Natural killer cell (primary cell): ENCODE measurements around the gene SH3PXD2B. TPM values are rescaled to one million over a fixed set of nuclear protein-coding genes. Genes with fewer than 3 reads are reported as not detected.

Source experiments
- ATAC-seq, 3 donors: fragments of 150-1000 bp in 2 of 3; fragments of 200-7000 bp in 1 of 3; cut with Tn5 transposase; 1 replicate in 1 of 3; 2 replicates in 2 of 3; pipeline ENCODE4 v1.10.0; 2021; ENCODE audit warnings: mild to moderate bottlenecking in 2 of 3, moderate library complexity in 2 of 3
- DNase-seq, 2 donors: peaks; one replicate each; pipeline versions ENCODE4 v3.0.0 to v3.0.0-alpha.2; 2013 to 2021; ENCODE audit warnings: mixed read lengths in 1 of 2
- H3K27ac ChIP-seq: one replicate; pipeline ENCODE4 v1.5.1; 2013; ENCODE audit warnings: mild to moderate bottlenecking, low read length
- H3K27me3 ChIP-seq: one replicate; pipeline ENCODE4 v1.6.1; 2013; ENCODE audit warnings: low read length; ENCODE audit not compliant: control insufficient read depth, insufficient read depth
- H3K36me3 ChIP-seq: one replicate; pipeline ENCODE4 v1.6.1; 2013; ENCODE audit warnings: low read length; ENCODE audit not compliant: control insufficient read depth, insufficient read depth
- H3K4me1 ChIP-seq: one replicate; pipeline ENCODE4 v1.6.1; 2013; ENCODE audit warnings: low read length; ENCODE audit not compliant: control insufficient read depth, insufficient read depth
- H3K4me3 ChIP-seq: one replicate; pipeline ENCODE4 v1.5.1; 2013; ENCODE audit warnings: low read length
- H3K9me3 ChIP-seq: one replicate; pipeline ENCODE4 v1.6.1; 2013; ENCODE audit warnings: low read length; ENCODE audit not compliant: control insufficient read depth, insufficient read depth
- H3K27ac Mint-ChIP-seq, 2 donors: one replicate each; pipeline ENCODE4 v1.8.0; 2022; ENCODE audit warnings: mild to moderate bottlenecking in 2 of 2, mixed read lengths in 2 of 2, moderate library complexity in 1 of 2
- H3K27me3 Mint-ChIP-seq, 2 donors: one replicate each; pipeline ENCODE4 v1.8.0; 2022; ENCODE audit warnings: low read depth in 2 of 2, mixed read lengths in 2 of 2
- H3K36me3 Mint-ChIP-seq: one replicate; pipeline ENCODE4 v1.8.0; 2022; ENCODE audit warnings: mixed read lengths
- H3K4me1 Mint-ChIP-seq, 2 donors: one replicate each; pipeline ENCODE4 v1.8.0; 2022; ENCODE audit warnings: mixed read lengths in 2 of 2
- H3K4me3 Mint-ChIP-seq: one replicate; pipeline ENCODE4 v1.8.0; 2022; ENCODE audit warnings: mild to moderate bottlenecking, moderate library complexity, mixed read lengths
- H3K9me3 Mint-ChIP-seq, 2 donors: one replicate each; pipeline ENCODE4 v1.8.0; 2022; ENCODE audit warnings: mixed read lengths in 2 of 2
- CTCF ChIP-seq: fragments of 200-600 bp; IDR thresholded peaks from one replicate; pipeline ENCODE4 v1.8.0; 2022; ENCODE audit warnings: antibody characterized with exemption
- WGBS: methylation state at CpG from one replicate; pipeline ENCODE4 v1.1.7; 2013; ENCODE audit warnings: missing lambda C conversion rate; ENCODE audit not compliant: insufficient coverage; 5-methylcytosine and 5-hydroxymethylcytosine counted together
- intact Hi-C: fragments of 100-400 bp; cut with micrococcal nuclease; formaldehyde crosslinking; loops from one replicate; pipeline ENCODE4 v1.14.2; 2022
- total RNA-seq, 4 donors: library from RNA; stranded (reverse); fragments of 120-200 nt in 1 of 4; gene quantifications; one replicate each; pipeline versions ENCODE4 v1.2.3 to v1.2.4, GENCODE V29; 2013 to 2022

Gene SH3PXD2B
- total RNA-seq, 3 donors from 2014 or later (not counting 1 experiment from before 2014, with no cell fraction given): 0.25 to 0.35 TPM; not detected in 1

DNA sequence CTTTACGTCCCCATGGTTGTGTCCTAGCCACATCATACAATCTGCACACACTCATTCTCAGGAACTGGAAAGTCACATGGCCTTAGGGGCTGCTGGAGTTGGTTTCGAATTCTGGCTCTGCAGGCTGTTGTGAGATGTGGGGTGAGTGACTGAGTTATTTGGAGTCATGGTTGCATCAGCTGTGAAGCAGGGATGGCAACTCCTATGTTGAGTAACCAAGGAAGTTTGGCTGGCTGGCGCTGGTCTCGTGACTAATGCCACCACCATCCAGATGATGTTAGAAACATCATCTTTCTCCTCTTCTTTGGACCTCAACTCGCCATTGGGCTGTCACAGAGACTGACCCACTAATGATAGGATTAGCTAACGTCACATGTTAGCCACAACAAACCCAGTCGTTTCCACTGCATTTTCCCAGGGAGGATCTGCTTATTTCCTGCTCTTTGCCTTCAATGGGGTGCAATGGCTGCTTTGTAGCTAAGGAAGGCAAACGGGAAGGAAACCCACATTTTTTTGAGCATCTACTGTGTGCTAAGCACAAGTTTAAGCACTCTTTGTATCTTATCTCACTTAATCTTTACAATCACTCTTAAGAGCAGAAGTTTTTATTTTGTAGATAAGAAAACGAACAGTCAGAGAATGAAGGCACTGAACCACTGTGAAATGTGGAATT lies 92.6 kb downstream of the SH3PXD2B start:
- no peaks in the 10 kb centered on the region for H3K4me1 ChIP-seq
- H3K27me3 ChIP-seq: no peaks in the 10 kb centered on the region
- no peaks in the 10 kb centered on the region for H3K9me3 ChIP-seq
- no peak overlapping the region for H3K4me3 ChIP-seq
- intact Hi-C loops: no loop called here
- 71% methylated on average over 9 of the region's 9 CpGs for WGBS
- H3K9me3 Mint-ChIP-seq: no peaks in the 10 kb centered on the region
- H3K27me3 Mint-ChIP-seq: no peaks in the 10 kb centered on the region
- ATAC-seq (peak in 1 of 3 donors; percentile 33), DNase-seq (peak in 1 of 2 donors; percentile 6)
- H3K36me3 ChIP-seq: no peaks in the 10 kb centered on the region
- H3K4me1 Mint-ChIP-seq: no peaks in the 10 kb centered on the region
- no peak overlapping the region for H3K27ac Mint-ChIP-seq
- no peak overlapping the region for H3K27ac ChIP-seq
- no peak overlapping the region for H3K4me3 Mint-ChIP-seq
- no peaks in the 10 kb centered on the region for H3K36me3 Mint-ChIP-seq
- TF ChIP-seq CTCF: no peak

- Mint-ChIP-seq H3K4me3 (no peak overlapping the region), H3K9me3 (no peaks in the 10 kb centered on the region), H3K4me1 (no peaks in the 10 kb centered on the region), H3K36me3 (no peaks in the 10 kb centered on the region), H3K27me3 (peaks cover 0 to 3% of the 10 kb centered on the region in 2 donors), H3K27ac (no peak overlapping the region)
- H3K4me1 ChIP-seq: no peaks in the 10 kb centered on the region
- H3K9me3 ChIP-seq: no peaks in the 10 kb centered on the region
- intact Hi-C loops: no loop called here
- H3K36me3 ChIP-seq: no peaks in the 10 kb centered on the region
- no peaks in the 10 kb centered on the region for H3K27me3 ChIP-seq
- H3K4me3 ChIP-seq: no peak overlapping the region
- no peak for ATAC-seq
- no peak overlapping the region for H3K27ac ChIP-seq
- no peak for DNase-seq
- TF ChIP-seq CTCF: no peak
- WGBS: 86% methylated on average over 7 of the region's 7 CpGs
Observed at GRCh38 chr5:172358345-172358744, 96.0 kb downstream of the SH3PXD2B start.

DNA sequence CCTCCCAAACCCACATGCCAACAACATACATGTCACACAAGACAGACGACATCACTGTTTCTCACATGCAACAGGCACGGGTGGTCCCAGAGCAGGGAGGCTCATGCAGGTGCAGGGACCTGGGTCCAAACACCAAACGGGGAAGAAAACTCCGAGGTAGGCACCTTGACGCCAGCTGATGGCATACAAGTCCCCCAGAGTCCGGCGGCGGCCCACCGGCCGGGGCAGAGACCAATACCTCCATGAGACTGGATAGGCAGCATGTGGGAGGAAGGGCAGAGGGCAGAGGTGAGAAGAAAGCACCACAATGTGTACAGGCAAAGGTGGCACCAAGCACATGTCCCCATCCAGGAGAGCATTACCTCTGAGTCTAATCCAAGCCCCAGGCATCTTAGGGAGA lies 97.8 kb downstream of the SH3PXD2B start:
- no peak overlapping the region for H3K4me3 Mint-ChIP-seq
- ATAC-seq (no peak), DNase-seq (no peak)
- Histone ChIP-seq H3K4me3 (no peak overlapping the region), H3K27me3 (no peaks in the 10 kb centered on the region), H3K27ac (no peak overlapping the region), H3K9me3 (no peaks in the 10 kb centered on the region), H3K4me1 (no peaks in the 10 kb centered on the region), H3K36me3 (no peaks in the 10 kb centered on the region)
- H3K27ac Mint-ChIP-seq: no peak overlapping the region
- H3K27me3 Mint-ChIP-seq: peaks cover 0 to 3% of the 10 kb centered on the region in 2 donors
- WGBS: 90% methylated on average over 10 of the region's 10 CpGs
- H3K9me3 Mint-ChIP-seq: no peaks in the 10 kb centered on the region
- H3K4me1 Mint-ChIP-seq: no peaks in the 10 kb centered on the region
- no peaks in the 10 kb centered on the region for H3K36me3 Mint-ChIP-seq
- intact Hi-C loops: no loop called here
- TF ChIP-seq CTCF: no peak

DNA sequence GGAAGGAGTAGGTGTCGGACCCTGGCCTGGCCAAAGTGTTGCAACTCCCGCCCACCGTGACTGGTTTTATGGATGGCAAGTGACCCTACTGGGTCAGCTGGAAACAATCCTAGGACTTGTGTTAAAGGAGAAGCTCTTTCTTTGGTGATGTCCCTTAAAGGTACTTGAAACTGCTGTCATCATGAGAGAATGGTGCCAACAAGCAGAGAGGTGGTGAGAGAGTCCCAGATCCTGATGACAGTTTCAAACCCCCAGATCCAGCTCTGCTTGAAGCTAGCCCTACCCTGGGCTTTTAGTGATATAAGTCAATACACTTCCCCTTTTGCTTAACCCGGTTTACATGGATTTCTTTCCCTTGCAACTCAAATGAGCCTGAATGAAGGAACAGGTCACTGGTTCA lies 98.3 kb downstream of the SH3PXD2B start:
- DNase-seq (no peak), ATAC-seq (no peak)
- Mint-ChIP-seq H3K4me1 (no peaks in the 10 kb centered on the region), H3K36me3 (no peaks in the 10 kb centered on the region), H3K9me3 (no peaks in the 10 kb centered on the region), H3K27me3 (peaks cover 0 to 3% of the 10 kb centered on the region in 2 donors), H3K4me3 (no peak overlapping the region), H3K27ac (no peak overlapping the region)
- Histone ChIP-seq H3K4me3 (no peak overlapping the region), H3K36me3 (no peaks in the 10 kb centered on the region), H3K9me3 (no peaks in the 10 kb centered on the region), H3K27ac (no peak overlapping the region), H3K4me1 (no peaks in the 10 kb centered on the region), H3K27me3 (no peaks in the 10 kb centered on the region)
- 77% methylated on average over 4 of the region's 4 CpGs for WGBS
- no peak for TF ChIP-seq CTCF
- intact Hi-C loops: no loop called here
